OCI-LY1 (cell line): ENCODE measurements around the gene USF2.

Experiments
- H2AFZ ChIP-seq: fragments of 200-600 bp; sonication (generic), shearing (Covaris generic); 2 replicates; pipeline ENCODE4 v1.6.0; 2014; ENCODE audit warnings: antibody characterized with exemption, mild to moderate bottlenecking, low read length
- H3F3A ChIP-seq: fragments of 200-600 bp; sonication (generic), shearing (Covaris generic); 2 replicates; pipeline ENCODE4 v1.6.0; 2014; ENCODE audit warnings: mild to moderate bottlenecking, antibody characterized with exemption, low read length, moderate library complexity; ENCODE audit not compliant: insufficient read depth
- H3K27ac ChIP-seq: fragments of 200-600 bp; sonication (generic); 2 replicates; pipeline ENCODE4 v1.5.1; 2014; ENCODE audit warnings: low read length, mixed run types, mild to moderate bottlenecking, low read depth; ENCODE audit not compliant: poor library complexity, severe bottlenecking
- H3K27me3 ChIP-seq: fragments of 200-600 bp; sonication (generic); 2 replicates; pipeline ENCODE4 v1.6.0; 2014; ENCODE audit warnings: antibody characterized with exemption, mild to moderate bottlenecking, low read length, moderate library complexity; ENCODE audit not compliant: insufficient read depth
- H3K36me3 ChIP-seq: fragments of 200-600 bp; sonication (generic); 2 replicates; pipeline ENCODE4 v1.6.1; 2014; ENCODE audit warnings: mild to moderate bottlenecking, antibody characterized with exemption, low read length, moderate library complexity, mixed read lengths; ENCODE audit not compliant: insufficient read depth
- H3K4me1 ChIP-seq: fragments of 200-600 bp; sonication (generic); 2 replicates; pipeline ENCODE4 v1.5.1; 2014; ENCODE audit warnings: mild to moderate bottlenecking, low read length, moderate library complexity; ENCODE audit not compliant: insufficient read depth, severe bottlenecking
- H3K4me2 ChIP-seq: fragments of 200-600 bp; sonication (generic), shearing (Covaris generic); 2 replicates; pipeline ENCODE4 v1.6.1; 2014; ENCODE audit warnings: low read length
- H3K4me3 ChIP-seq: fragments of 200-600 bp; sonication (generic); 2 replicates; pipeline ENCODE4 v1.5.1; 2014; ENCODE audit warnings: low read length, low read depth, mild to moderate bottlenecking, mixed read lengths; ENCODE audit not compliant: poor library complexity, severe bottlenecking
- H3K79me2 ChIP-seq: fragments of 200-600 bp; shearing (Covaris generic); 2 replicates; pipeline ENCODE4 v1.6.1; 2016; ENCODE audit warnings: mixed run types, low read length, mixed read lengths; ENCODE audit not compliant: insufficient read depth
- H3K9ac ChIP-seq: fragments of 200-600 bp; sonication (generic), shearing (Covaris generic); 2 replicates; pipeline ENCODE4 v1.6.1; 2014; ENCODE audit warnings: mild to moderate bottlenecking, low read length, mixed read lengths
- H3K9me2 ChIP-seq: fragments of 200-600 bp; sonication (generic), shearing (Covaris generic); 2 replicates; pipeline ENCODE4 v1.6.1; 2014; ENCODE audit warnings: low read depth, mild to moderate bottlenecking, low read length, mixed read lengths
- H3K9me3 ChIP-seq: fragments of 200-600 bp; shearing (Covaris generic); 2 replicates; pipeline ENCODE4 v1.6.1; 2014; ENCODE audit warnings: low read length, mixed read lengths
- H4K20me1 ChIP-seq: fragments of 200-600 bp; sonication (generic), shearing (Covaris generic); 2 replicates; pipeline ENCODE4 v1.6.0; 2016; ENCODE audit warnings: mild to moderate bottlenecking, low read length; ENCODE audit not compliant: insufficient read depth
- CTCF ChIP-seq: fragments of 200-600 bp; sonication (generic), shearing (Covaris generic); IDR thresholded peaks from 2 replicates; pipeline ENCODE4 v1.5.1; 2017; ENCODE audit warnings: mild to moderate bottlenecking, antibody characterized with exemption, low read length, moderate library complexity, mixed read lengths
- EZH2 ChIP-seq: fragments of 200-600 bp; sonication (generic), shearing (Covaris generic); IDR thresholded peaks from 2 replicates; pipeline ENCODE4 v1.8.0; 2017; ENCODE audit warnings: borderline replicate concordance, mixed run types, mild to moderate bottlenecking, antibody characterized with exemption, low read length, moderate library complexity, mixed read lengths

Gene USF2

GRCh38 chr19:35320065-35320713 lies 51.4 kb downstream of the USF2 start:
- Histone ChIP-seq H2AFZ (no peak overlapping the region), H3K9ac (peak overlapping the region; percentile 52), H3K4me1 (peaks cover 75% of the 10 kb centered on the region), H4K20me1 (no peaks in the 10 kb centered on the region), H3K9me3 (no peaks in the 10 kb centered on the region), H3K36me3 (no peaks in the 10 kb centered on the region; the same call in 1 of the 2 replicates), H3K27ac (peak overlapping the region; percentile 87), H3K27me3 (no peaks in the 10 kb centered on the region), H3F3A (no peaks in the 10 kb centered on the region), H3K4me3 (peak overlapping the region; percentile 10), H3K4me2 (peak overlapping the region; percentile 52), H3K9me2 (no peaks in the 10 kb centered on the region), H3K79me2 (no peaks in the 10 kb centered on the region)
- TF ChIP-seq EZH2 (no peak), CTCF (no peak)

- Histone ChIP-seq H3F3A (no peaks in the 10 kb centered on the region), H3K4me3 (no peak overlapping the region), H3K4me2 (no peak overlapping the region), H3K36me3 (no peaks in the 10 kb centered on the region; the same call in 1 of the 2 replicates), H4K20me1 (no peaks in the 10 kb centered on the region), H2AFZ (no peak overlapping the region), H3K9me3 (no peaks in the 10 kb centered on the region), H3K9me2 (no peaks in the 10 kb centered on the region), H3K4me1 (peaks cover 71% of the 10 kb centered on the region), H3K9ac (no peak overlapping the region; the same call in 1 of the 2 replicates), H3K79me2 (no peaks in the 10 kb centered on the region), H3K27ac (peak overlapping the region; percentile 87), H3K27me3 (no peaks in the 10 kb centered on the region)
- TF ChIP-seq EZH2, result no peak
- no peak for TF ChIP-seq CTCF
Observed at GRCh38 chr19:35321291-35321690, 52.5 kb downstream of the USF2 start.

- Histone ChIP-seq H3F3A (no peaks in the 10 kb centered on the region), H3K79me2 (no peaks in the 10 kb centered on the region), H3K27ac (no peak overlapping the region), H4K20me1 (no peaks in the 10 kb centered on the region), H2AFZ (no peak overlapping the region), H3K27me3 (no peaks in the 10 kb centered on the region), H3K4me1 (peaks cover 64% of the 10 kb centered on the region), H3K9me2 (no peaks in the 10 kb centered on the region), H3K36me3 (no peaks in the 10 kb centered on the region; the same call in 1 of the 2 replicates), H3K4me2 (no peak overlapping the region), H3K4me3 (no peak overlapping the region), H3K9me3 (no peaks in the 10 kb centered on the region), H3K9ac (no peak overlapping the region)
- TF ChIP-seq CTCF, result no peak
- TF ChIP-seq EZH2, result no peak
Observed at GRCh38 chr19:35322014-35322413, 53.3 kb downstream of the USF2 start.
